Measurements from ENCODE around the gene CYP4F2.

GRCh38 chr19:15859187-15859586 is 38.7 kb downstream of the CYP4F2 start:
- TF ChIP-seq CEBPB (IDR thresholded peaks at IDR 0.05; ENCODE audit: borderline replicate concordance in 1 of 2, low read depth in 2 of 2, low read length in 2 of 2) (no peak), ATF7 (IDR thresholded peaks at IDR 0.05; ENCODE audit: low read depth) (no peak), SMC3 (IDR thresholded peaks at IDR 0.05; ENCODE audit: borderline replicate concordance, low read length) (no peak), SP1 (IDR thresholded peaks at IDR 0.05; ENCODE audit: low read depth, low read length) (no peak), ZNF24 (IDR thresholded peaks at IDR 0.05) (no peak), CTCF (IDR thresholded peaks at IDR 0.05 in 2 of 3, conservative IDR thresholded peaks at IDR 0.05 in 1 of 3; ENCODE audit: control insufficient read depth in 2 of 3, extremely low read depth in 1 of 3, insufficient read depth in 1 of 3, low read depth in 3 of 3, low read length in 3 of 3) (no peak), TCF12 (IDR thresholded peaks at IDR 0.05; ENCODE audit: low read depth, low read length) (no peak), RFX5 (IDR thresholded peaks at IDR 0.05; ENCODE audit: low read depth, low read length) (no peak), ETV6 (conservative IDR thresholded peaks at IDR 0.05 in 1 of 2, IDR thresholded peaks at IDR 0.05 in 1 of 2; ENCODE audit: borderline replicate concordance in 1 of 2, low read depth in 1 of 2) (no peak), NFIC (IDR thresholded peaks at IDR 0.05; ENCODE audit: low read depth, low read length) (no peak)

Data from GM12878 (cell line).